Brain microvascular endothelial cell (primary cell): ENCODE measurements around the gene MAPK10.

Experiments
- DNase-seq: peaks from one replicate; pipeline ENCODE4 v3.0.0-alpha.2; 2020
- H3K27ac ChIP-seq: fragments of 250-450 bp; sonication (Bioruptor Pico); 2 replicates; pipeline ENCODE4 v1.5.1; 2020; ENCODE audit warnings: mild to moderate bottlenecking, moderate library complexity
- H3K27me3 ChIP-seq: fragments of 250-450 bp; sonication (Bioruptor Pico); replicated peaks from 2 replicates; pipeline ENCODE4 v1.5.1; 2020; ENCODE audit warnings: mild to moderate bottlenecking
- H3K36me3 ChIP-seq: fragments of 250-450 bp; sonication (Bioruptor Pico); replicated peaks from 2 replicates; pipeline ENCODE4 v1.5.1; 2020; ENCODE audit warnings: mild to moderate bottlenecking
- H3K4me3 ChIP-seq: 2 replicates; pipeline ENCODE4 v1.5.1; 2011; ENCODE audit warnings: low read depth, mild to moderate bottlenecking, control low read depth, low read length, moderate library complexity
- CTCF ChIP-seq: IDR thresholded peaks from 2 replicates; pipeline ENCODE4 v1.5.1; 2011; ENCODE audit warnings: low read depth, mild to moderate bottlenecking, moderate library complexity, low read length, control low read depth, inconsistent platforms; ENCODE audit errors: missing control alignments
- in situ Hi-C: cut with HindIII; loops from 2 replicates; pipeline ENCODE4 v1.10.0; 2017; ENCODE audit warnings: low sequenced_read_pairs, low pct_ligation_motif_present

The MAPK10 gene

GRCh38 chr4:86114563-86114962 is 245.3 kb downstream of the MAPK10 start:
- Histone ChIP-seq H3K36me3 (no peaks in the 10 kb centered on the region), H3K27me3 (no peaks in the 10 kb centered on the region), H3K4me3 (no peak overlapping the region), H3K27ac (no peak overlapping the region)
- DNase-seq = no peak
- no peak for TF ChIP-seq CTCF
- in situ Hi-C loops = no loop called here

DNA sequence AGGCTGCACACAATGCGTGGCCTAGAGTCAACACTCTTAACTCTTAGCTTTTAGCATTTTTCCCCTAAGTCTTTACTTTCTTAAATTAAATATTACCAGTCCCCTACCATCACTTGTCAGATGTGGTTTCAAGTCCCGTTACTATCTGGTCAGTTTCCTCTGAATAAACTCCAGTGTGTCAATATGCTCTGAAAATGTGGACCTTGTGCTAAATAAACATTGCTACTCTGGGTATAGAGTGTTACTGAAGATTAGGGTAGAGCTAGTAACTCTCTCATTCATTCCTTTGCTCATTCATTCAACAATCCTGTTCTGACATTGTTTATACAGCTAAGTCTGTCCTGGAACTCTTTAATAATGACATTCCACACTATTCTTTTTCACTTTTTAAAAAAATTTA is 251.0 kb downstream of the MAPK10 start:
- Histone ChIP-seq H3K27me3 (no peaks in the 10 kb centered on the region), H3K4me3 (no peak overlapping the region), H3K27ac (no peak overlapping the region), H3K36me3 (no peaks in the 10 kb centered on the region)
- in situ Hi-C loops = no loop called here
- DNase-seq = no peak
- TF ChIP-seq CTCF = no peak

- no peak overlapping the region for H3K4me3 ChIP-seq
- no peak for TF ChIP-seq CTCF
- no peaks in the 10 kb centered on the region for H3K27me3 ChIP-seq
- in situ Hi-C loops = no loop called here
- H3K27ac ChIP-seq = no peak overlapping the region
- DNase-seq = peak; percentile 20
- H3K36me3 ChIP-seq = no peaks in the 10 kb centered on the region
These were observed 251.7 kb downstream of the MAPK10 start for GRCh38 chr4:86108137-86108536.

DNA sequence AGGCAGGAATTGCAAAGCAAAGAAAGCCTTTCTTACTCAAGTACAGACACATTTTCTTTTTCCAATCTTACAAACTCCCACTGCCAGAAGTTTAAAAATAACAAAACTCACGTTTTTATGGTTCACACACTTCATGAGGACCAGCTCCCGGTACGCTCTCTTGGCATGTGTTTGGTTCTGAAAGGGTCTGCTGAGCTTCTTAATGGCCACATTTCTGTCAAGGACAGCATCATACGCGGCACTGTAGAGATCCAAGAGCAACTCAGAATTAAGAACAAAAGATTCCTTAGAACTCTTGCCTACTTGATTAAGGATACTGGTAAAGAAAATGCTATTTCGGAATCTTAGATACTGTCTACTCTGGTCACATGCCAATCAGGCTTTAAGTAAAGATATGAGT is 252.7 kb downstream of the MAPK10 start:
- in situ Hi-C loops = no loop called here
- TF ChIP-seq CTCF = no peak
- Histone ChIP-seq H3K36me3 (no peaks in the 10 kb centered on the region), H3K27ac (no peak overlapping the region), H3K4me3 (no peak overlapping the region), H3K27me3 (no peaks in the 10 kb centered on the region)
- DNase-seq = no peak

GRCh38 chr4:86106475-86106874 is 253.4 kb downstream of the MAPK10 start:
- no peaks in the 10 kb centered on the region for H3K27me3 ChIP-seq
- no peak for TF ChIP-seq CTCF
- in situ Hi-C loops = no loop called here
- no peaks in the 10 kb centered on the region for H3K36me3 ChIP-seq
- no peak for DNase-seq
- H3K4me3 ChIP-seq = no peak overlapping the region
- H3K27ac ChIP-seq = no peak overlapping the region

- in situ Hi-C loops = no loop called here
These were observed 258.0 kb downstream of the MAPK10 start for GRCh38 chr4:86101841-86102240.

More at GRCh38 chr4:86101841-86102240, 258.0 kb downstream of the MAPK10 start:
- DNase-seq = no peak
- TF ChIP-seq CTCF = no peak
- Histone ChIP-seq H3K27me3 (no peaks in the 10 kb centered on the region), H3K4me3 (no peak overlapping the region), H3K36me3 (no peaks in the 10 kb centered on the region), H3K27ac (no peak overlapping the region)
